WI38 (cell line): ENCODE data around the gene SPINK5.

Experiments
- H3K4me3 ChIP-seq: 2 replicates; pipeline ENCODE4 v1.5.1; 2011; ENCODE audit warnings: low read depth, mild to moderate bottlenecking, control low read depth, low read length
- TF ChIP-seq, protein P1 (sequence below): IDR thresholded peaks from 2 replicates; pipeline ENCODE4 v1.5.1; 2012; ENCODE audit warnings: low read depth, mild to moderate bottlenecking, control low read depth, low read length

Gene SPINK5

GRCh38 chr5:148075529-148075928 is 11.7 kb downstream of the SPINK5 start:
- TF ChIP-seq, protein P1, sequence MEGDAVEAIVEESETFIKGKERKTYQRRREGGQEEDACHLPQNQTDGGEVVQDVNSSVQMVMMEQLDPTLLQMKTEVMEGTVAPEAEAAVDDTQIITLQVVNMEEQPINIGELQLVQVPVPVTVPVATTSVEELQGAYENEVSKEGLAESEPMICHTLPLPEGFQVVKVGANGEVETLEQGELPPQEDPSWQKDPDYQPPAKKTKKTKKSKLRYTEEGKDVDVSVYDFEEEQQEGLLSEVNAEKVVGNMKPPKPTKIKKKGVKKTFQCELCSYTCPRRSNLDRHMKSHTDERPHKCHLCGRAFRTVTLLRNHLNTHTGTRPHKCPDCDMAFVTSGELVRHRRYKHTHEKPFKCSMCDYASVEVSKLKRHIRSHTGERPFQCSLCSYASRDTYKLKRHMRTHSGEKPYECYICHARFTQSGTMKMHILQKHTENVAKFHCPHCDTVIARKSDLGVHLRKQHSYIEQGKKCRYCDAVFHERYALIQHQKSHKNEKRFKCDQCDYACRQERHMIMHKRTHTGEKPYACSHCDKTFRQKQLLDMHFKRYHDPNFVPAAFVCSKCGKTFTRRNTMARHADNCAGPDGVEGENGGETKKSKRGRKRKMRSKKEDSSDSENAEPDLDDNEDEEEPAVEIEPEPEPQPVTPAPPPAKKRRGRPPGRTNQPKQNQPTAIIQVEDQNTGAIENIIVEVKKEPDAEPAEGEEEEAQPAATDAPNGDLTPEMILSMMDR: no peak
- H3K4me3 ChIP-seq: no peak overlapping the region

GRCh38 chr5:148083203-148083602 is 19.4 kb downstream of the SPINK5 start:
- TF ChIP-seq, protein P1: no peak
- no peak overlapping the region for H3K4me3 ChIP-seq

DNA sequence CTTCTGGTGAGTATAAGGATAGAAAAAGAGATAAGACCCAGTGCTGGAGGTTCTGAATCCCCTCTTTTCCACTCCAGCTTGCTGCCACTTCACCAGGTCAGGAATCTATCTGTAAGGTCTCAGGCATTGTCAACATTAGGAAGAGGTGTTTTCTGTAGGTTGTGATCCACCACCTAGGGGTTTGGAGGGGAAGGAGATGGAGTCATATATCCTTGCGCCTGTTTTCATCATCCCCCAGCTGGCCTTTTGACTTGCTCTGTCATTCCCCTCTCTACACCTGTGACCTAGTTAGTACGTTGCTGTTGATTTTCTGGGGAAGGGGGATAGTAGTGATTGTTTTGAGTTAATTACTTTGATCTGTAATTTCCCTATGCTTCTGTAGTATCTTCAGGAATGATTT is 20.5 kb downstream of the SPINK5 start:
- TF ChIP-seq, protein P1: no peak
- H3K4me3 ChIP-seq: no peak overlapping the region

DNA sequence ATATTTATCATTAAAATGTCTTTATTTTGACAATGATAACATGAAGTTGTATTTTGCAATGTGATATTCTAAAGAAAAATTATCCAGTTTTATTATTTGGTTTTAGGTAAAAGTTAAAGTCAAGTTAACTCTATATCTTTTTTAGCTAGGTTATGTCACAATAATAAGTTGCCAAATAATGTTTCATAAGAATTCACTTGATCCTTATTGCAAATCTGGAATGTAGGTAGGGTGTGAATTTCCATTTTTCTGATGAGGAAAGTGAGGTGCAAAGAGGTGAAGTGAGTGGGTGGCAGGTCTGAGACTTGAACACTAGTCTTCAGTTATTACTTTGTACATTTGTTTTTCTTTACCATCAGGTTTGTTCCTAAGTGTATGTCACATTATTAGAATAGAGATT is 21.5 kb downstream of the SPINK5 start:
- TF ChIP-seq, protein P1: no peak
- H3K4me3 ChIP-seq: no peak overlapping the region

DNA sequence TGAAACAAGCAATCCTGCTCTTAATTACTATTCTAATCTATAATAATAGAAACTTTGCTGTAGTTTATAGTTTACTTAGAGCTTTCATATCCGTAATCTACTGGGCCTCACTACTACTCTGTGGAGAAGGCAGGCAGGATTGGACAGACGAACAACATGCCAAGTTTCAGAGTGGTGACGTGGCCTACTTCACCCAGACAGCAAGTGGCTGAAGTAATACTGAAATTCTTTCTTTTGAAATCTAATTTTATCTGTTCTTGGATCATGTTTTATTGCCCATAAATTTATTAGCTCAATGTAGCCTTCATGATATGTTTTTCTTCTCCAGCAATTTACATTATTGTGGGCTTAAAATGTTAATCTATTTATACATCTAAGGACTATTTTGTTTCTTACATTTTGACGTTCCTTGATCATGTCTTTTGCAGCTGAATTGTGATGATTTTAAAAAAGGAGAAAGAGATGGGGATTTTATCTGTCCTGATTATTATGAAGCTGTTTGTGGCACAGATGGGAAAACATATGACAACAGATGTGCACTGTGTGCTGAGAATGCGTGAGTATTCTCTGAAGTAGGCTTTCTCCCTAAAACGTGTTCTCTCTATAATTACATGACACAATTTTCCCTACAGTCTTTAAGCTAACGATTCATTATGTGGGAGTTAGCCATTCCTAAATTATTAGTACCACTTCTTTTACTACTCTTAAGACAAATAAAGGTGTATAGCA is 22.4 kb downstream of the SPINK5 start:
- H3K4me3 ChIP-seq: no peak overlapping the region
- TF ChIP-seq, protein P1: no peak

DNA sequence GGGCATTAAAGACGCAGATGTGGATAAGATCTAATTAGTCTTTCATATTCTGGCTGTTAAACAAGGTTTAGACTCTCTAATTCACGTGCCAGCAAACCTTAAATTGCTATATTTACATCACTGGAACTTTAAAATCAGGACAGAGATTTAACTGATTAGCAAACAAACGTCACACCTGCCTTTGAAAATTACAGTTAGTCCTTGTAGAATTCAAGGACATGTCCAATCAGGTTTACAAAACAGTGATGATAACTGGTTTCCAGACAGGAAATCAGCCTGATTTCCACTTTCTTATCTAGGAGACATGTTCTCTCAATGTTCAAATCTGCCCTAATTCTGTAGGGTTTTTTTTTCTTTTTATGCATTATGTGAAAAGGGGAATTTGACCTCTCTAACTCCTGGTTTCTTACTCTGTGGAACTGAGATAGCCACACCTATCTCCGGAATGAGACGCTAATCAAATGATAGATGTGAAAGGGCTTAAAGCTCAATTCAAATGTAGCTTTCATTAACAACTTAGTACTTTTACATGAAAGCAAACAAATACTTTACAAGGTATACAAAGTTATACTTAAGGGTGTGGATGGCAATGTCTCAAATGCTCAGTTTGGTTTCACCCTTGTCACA is 26.5 kb downstream of the SPINK5 start:
- TF ChIP-seq, protein P1: no peak
- H3K4me3 ChIP-seq: no peak overlapping the region

- H3K4me3 ChIP-seq: no peak overlapping the region
- TF ChIP-seq, protein P1: no peak
Observed at GRCh38 chr5:148090773-148091250, 27.0 kb downstream of the SPINK5 start.
